GM12872 (cell line): Measurements from ENCODE around the gene KRT14.

Experiments used
- TF ChIP-seq, protein P1 (sequence below): IDR thresholded peaks from 3 replicates; pipeline ENCODE4 v1.5.1; 2011; ENCODE audit warnings: low read depth, mild to moderate bottlenecking, low read length, moderate library complexity; ENCODE audit not compliant: insufficient read depth

Gene KRT14

DNA sequence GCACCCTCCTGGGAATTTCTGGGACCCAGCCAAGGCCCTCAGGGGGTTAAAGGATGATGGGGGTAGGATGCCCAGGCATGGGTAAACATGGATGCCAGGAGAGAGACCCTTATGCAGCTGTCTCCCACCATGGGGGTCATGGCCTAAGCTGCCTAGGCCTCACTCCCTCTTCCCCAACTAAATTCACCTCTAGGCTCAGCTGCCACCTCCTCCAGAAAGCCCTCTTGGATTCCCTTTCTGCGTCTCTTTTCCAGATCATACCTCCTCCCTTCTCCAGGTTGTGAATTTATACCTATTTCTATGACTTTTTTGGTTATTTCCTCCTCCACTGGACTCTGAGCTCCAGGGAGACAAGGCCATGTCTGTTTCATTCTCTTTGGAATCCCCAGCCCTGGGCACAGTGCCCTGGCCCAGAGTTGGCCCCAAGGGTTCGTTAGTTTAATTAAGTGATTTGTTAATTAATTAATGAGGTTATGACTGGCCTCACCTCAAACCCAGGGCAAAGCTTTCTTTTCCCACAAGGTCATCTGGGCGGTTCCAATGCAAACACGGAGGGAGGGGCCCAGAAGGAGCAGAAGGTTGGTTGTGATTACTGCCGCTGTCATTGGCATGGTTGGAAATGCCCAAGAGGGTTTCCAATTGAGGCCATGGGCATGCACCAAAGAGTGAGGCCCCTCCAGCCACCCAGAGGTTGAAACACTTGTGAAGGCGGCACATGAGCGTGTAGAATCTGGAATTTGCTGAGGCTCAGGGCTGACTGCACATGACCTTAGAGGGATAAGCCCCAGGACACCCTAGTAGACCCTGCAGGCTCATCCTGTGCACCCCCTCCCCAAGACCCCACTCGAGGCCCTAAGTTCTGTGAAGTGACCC, 44.6 kb upstream of the KRT14 start:
- TF ChIP-seq, protein P1, sequence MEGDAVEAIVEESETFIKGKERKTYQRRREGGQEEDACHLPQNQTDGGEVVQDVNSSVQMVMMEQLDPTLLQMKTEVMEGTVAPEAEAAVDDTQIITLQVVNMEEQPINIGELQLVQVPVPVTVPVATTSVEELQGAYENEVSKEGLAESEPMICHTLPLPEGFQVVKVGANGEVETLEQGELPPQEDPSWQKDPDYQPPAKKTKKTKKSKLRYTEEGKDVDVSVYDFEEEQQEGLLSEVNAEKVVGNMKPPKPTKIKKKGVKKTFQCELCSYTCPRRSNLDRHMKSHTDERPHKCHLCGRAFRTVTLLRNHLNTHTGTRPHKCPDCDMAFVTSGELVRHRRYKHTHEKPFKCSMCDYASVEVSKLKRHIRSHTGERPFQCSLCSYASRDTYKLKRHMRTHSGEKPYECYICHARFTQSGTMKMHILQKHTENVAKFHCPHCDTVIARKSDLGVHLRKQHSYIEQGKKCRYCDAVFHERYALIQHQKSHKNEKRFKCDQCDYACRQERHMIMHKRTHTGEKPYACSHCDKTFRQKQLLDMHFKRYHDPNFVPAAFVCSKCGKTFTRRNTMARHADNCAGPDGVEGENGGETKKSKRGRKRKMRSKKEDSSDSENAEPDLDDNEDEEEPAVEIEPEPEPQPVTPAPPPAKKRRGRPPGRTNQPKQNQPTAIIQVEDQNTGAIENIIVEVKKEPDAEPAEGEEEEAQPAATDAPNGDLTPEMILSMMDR = no peak

DNA sequence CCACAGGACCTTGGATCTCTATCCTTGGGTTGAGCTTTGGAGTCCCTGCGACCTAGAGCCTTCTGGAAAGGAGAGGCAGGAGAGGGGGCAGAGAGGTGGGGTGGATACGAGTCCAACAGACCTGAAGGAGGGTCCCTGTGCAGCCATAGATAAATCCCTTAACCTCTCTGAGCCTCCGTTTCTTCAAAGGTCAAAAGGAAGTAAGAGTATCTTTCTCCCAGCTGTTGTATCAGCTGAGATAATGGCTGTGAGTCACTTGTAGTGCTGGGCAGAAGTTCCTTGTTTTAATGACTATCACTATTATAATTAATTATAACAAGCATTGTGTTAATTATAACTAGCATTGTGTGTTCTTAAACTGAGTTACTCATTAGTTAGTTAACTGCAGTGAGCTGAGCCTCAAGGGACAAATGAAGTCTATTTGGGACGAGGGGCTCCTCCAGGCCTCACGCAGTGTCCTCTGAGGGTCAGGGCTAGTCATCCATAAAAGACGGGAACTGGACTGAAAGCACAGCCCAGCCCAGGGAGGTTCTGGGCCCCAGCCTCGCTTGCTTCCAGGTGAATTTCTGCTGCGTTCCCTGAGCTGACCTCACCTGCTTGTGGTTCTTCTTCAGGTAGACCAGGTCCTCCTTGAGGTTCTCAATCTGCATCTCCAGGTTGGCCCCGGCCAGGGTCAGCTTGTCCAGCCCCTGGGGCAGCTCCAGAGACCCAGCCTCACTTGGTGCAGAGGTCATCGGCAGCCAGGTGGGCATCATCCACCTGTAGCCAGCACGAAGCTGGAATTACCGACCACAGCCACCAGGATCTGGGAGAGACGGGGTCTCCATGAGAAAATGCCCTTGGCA, 43.4 kb upstream of the KRT14 start:
- TF ChIP-seq, protein P1 = no peak

DNA sequence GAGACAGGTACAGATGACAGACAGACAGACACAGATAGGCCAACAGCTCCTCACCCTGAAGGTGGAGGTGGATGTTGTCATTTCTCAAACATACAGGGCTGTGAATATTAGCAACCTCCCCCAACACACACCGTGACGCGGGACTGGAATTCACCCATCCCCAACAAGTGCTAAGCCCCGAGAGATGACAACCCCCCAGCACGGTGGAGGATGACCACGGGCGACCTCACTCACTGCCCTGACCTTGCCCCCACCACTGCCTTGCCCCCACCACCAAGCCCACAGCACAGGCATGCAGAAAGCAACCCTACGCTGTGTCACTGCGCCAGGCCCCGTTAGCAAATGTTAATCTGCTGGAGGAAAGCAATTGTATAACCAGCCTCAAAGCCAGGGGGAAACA, 42.6 kb upstream of the KRT14 start:
- TF ChIP-seq, protein P1 = no peak

DNA sequence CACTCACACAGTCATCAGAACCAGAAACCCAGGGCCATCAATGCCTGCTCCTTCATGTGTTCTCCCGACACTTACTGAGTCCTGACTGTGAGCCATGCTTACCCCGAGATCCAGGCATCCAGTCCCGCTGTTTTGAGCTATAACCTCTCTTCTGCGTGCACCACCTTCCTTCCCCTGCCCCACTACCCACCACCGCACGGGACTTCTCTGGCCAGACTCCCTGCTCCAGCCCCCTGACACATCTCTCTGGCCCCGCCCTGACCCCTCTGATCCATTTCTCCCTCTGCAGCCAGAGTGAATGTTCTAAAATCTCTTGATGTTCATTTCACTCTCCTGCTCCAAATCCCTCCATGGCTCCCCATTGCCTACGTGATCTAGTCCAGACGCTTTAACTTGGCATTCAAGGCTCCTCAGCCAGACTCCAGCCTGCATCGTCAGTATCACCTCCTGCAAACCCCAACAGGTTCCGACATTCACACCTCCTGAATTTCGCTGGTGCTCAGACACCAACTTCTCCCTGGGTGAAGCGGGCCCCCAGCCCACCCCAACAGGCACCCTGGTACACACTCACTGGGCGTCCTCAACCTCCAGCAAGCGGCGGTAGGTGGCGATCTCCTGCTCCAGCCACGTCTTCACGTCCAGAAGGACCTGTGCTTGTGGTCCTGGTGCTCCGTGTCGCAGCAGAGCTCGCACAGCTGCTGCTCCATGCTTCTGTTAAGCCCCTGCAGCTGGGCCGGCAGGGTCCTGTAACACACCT, 40.8 kb upstream of the KRT14 start:
- TF ChIP-seq, protein P1 = no peak

DNA sequence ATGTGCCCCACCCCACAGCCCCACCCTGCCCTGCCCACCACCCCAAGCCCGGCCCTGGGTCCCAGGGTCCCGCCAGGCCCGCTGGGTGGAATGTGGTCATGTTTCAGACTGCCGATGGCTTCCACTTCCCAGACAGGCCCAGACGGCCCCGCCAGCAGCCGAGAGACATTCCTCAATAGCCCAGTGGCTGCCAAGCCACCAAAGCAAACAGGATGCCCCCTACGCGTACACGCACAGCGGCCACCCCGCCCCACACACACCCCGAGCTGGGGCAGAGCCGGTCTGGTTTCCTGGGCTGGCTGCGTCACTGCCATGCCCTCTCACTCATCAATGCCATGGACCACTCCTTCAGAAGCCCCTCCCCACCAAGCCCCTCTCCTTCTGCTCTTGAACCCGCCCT, 38.9 kb upstream of the KRT14 start:
- TF ChIP-seq, protein P1 = no peak

DNA sequence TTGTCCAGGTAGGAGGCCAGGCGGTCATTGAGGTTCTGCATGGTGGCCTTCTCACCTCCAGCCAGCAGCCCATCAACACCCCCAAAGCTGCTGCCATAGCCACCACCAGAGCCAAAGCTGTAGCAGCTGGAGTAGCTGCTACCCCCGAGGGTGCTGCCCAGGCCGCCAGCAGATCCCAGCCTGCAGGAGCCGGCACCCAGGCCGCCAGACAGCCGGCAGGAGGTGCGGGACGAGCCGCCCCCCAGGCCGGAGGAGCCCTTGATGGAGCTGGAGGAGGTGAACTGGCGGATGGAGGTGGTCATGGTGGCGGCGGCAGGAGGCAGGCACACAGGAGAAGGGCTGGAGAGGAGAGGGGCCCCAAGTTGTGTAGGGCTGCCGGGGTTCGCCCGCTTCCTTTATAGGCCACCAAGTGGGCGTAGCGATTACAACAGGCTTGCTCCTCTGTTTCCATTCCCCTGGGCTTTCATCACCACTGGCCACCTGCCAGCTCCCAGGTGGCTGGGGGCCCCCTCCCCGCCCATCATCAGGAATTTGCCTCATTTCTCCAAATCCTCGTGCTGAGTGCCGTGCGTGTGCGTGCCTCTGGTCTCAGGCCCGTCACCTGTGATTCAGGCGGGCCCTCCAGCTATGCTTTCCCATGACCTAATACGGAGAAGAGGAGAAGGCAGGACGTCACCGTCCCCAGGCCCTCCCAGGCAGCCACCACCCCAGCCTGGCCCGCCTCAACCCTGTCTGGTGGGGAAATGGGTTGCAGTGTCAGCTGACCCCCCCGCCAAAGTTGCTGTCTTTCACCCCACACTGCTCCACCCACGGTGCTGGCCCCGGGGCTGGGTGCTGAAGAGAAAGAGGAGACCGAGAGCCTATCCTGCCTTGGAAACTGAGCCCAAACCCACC, 37.8 kb upstream of the KRT14 start, which contains the start of gene KRT17:
Gene KRT17 (minus strand): TSS at position 368 of the 894 bp plus-strand sequence. CDS start 66 bp downstream, at position 302.
- TF ChIP-seq, protein P1 = no peak
